GM10266 (cell line): ENCODE measurements around the gene IFNGR1.

ENCODE experiments used
- DNase-seq: peaks from one replicate; pipeline ENCODE4 v3.0.0; 2012; ENCODE audit errors: extremely low spot score
- CTCF ChIP-seq: IDR thresholded peaks from 2 replicates; pipeline ENCODE4 v1.5.1; 2012; ENCODE audit warnings: mild to moderate bottlenecking, low read depth; ENCODE audit not compliant: control insufficient read depth, insufficient read depth; ENCODE audit errors: missing control alignments

The IFNGR1 gene

GRCh38 chr6:137246791-137247202, 27.6 kb upstream of the IFNGR1 start:
- no peak for TF ChIP-seq CTCF
- no peak for DNase-seq

GRCh38 chr6:137246164-137246563, 27.0 kb upstream of the IFNGR1 start:
- DNase-seq = no peak
- TF ChIP-seq CTCF = no peak

- TF ChIP-seq CTCF = no peak
- DNase-seq = no peak
These were observed 22.4 kb upstream of the IFNGR1 start for GRCh38 chr6:137241481-137242038.

- DNase-seq = no peak
- no peak for TF ChIP-seq CTCF
These were observed 21.0 kb upstream of the IFNGR1 start for GRCh38 chr6:137240168-137240567.

- no peak for DNase-seq
- no peak for TF ChIP-seq CTCF
These were observed 18.4 kb upstream of the IFNGR1 start for GRCh38 chr6:137237413-137238170.

- DNase-seq = no peak
These were observed 17.6 kb upstream of the IFNGR1 start for GRCh38 chr6:137236581-137237355.

More at GRCh38 chr6:137236581-137237355, 17.6 kb upstream of the IFNGR1 start:
- TF ChIP-seq CTCF = no peak
